ENCODE data around the gene ARRDC4.

GRCh38 chr15:97995192-97995591 lies 34.7 kb downstream of the ARRDC4 start:
- no peak for TF ChIP-seq CTCF (IDR thresholded peaks at IDR 0.05)
- TF ChIP-seq POLR2A (IDR thresholded peaks at IDR 0.05), result no peak
